ENCODE results near the gene KCNQ1. TPM values are rescaled to one million over a fixed set of nuclear protein-coding genes. Genes with fewer than 3 reads are reported as not detected.

The KCNQ1 gene
- total RNA-seq, 5 donors from 2014 or later (not counting 1 experiment from before 2014, with no cell fraction given) = 20.9 to 32.9 (median 24.0) TPM

GRCh38 chr11:2449548-2450320 is 4.9 kb downstream of the KCNQ1 start:
- Mint-ChIP-seq H3K27ac (peak overlapping the region in 1 of 2 donors; percentile 11), H3K36me3 (peaks cover 9% of the 10 kb centered on the region), H3K27me3 (peaks cover 0 to 4% of the 10 kb centered on the region in 2 donors), H3K4me1 (peaks cover 24 to 31% (median 27%) of the 10 kb centered on the region in 3 donors), H3K9me3 (no peaks in the 10 kb centered on the region), H3K4me3 (no peak overlapping the region)
- H3K9me3 ChIP-seq = no peaks in the 10 kb centered on the region
- ChIA-PET CTCF (no interaction called here), POLR2A (no interaction called here)
- H3K4me3 ChIP-seq (ENCODE audit: control insufficient read depth in 1 of 2, extremely low read depth in 1 of 2, low read length in 1 of 2) = no peak overlapping the region
- no peak overlapping the region for H3K27ac ChIP-seq (ENCODE audit: low read length)
- DNase-seq (no peak), ATAC-seq (replicated peaks in 1 of 4) (no peak)
- WGBS (ENCODE audit: insufficient coverage) = 88% methylated on average over 26 of the region's 26 CpGs
- peaks cover 13 to 38% of the 10 kb centered on the region in 2 experiments for H3K4me1 ChIP-seq (ENCODE audit: control insufficient read depth in 1 of 2, extremely low read depth in 1 of 2, insufficient read depth in 2 of 2, low read length in 2 of 2)
- H3K27me3 ChIP-seq (replicated peaks in 1 of 2; ENCODE audit: control insufficient read depth in 2 of 2, extremely low read depth in 1 of 2, insufficient read depth in 2 of 2, low read length in 1 of 2) = peaks cover 0 to 52% of the 10 kb centered on the region in 2 experiments
- H3K36me3 ChIP-seq (ENCODE audit: control insufficient read depth in 2 of 2, extremely low read depth in 1 of 2, insufficient read depth in 1 of 2, low read length in 1 of 2) = peaks cover 0 to 4% of the 10 kb centered on the region in 2 donors

- peaks cover 21 to 28% (median 24%) of the 10 kb centered on the region in 3 donors for H3K4me1 Mint-ChIP-seq
- H3K4me3 ChIP-seq (ENCODE audit: control insufficient read depth in 1 of 2, extremely low read depth in 1 of 2, low read length in 1 of 2) = no peak overlapping the region
- no peaks in the 10 kb centered on the region for H3K9me3 ChIP-seq
- H3K27me3 ChIP-seq (replicated peaks in 1 of 2; ENCODE audit: control insufficient read depth in 2 of 2, extremely low read depth in 1 of 2, insufficient read depth in 2 of 2, low read length in 1 of 2) = peaks cover 0 to 49% of the 10 kb centered on the region in 2 experiments
- peaks cover 0 to 1% of the 10 kb centered on the region in 2 donors for H3K27me3 Mint-ChIP-seq
- peaks cover 0 to 4% of the 10 kb centered on the region in 2 donors for H3K36me3 ChIP-seq (ENCODE audit: control insufficient read depth in 2 of 2, extremely low read depth in 1 of 2, insufficient read depth in 1 of 2, low read length in 1 of 2)
- peaks cover 13 to 34% of the 10 kb centered on the region in 2 experiments for H3K4me1 ChIP-seq (ENCODE audit: control insufficient read depth in 1 of 2, extremely low read depth in 1 of 2, insufficient read depth in 2 of 2, low read length in 2 of 2)
- no peak for DNase-seq
- WGBS (ENCODE audit: insufficient coverage) = 77% methylated on average over 11 of the region's 19 CpGs
- no peak overlapping the region for H3K4me3 Mint-ChIP-seq
- ChIA-PET CTCF (no interaction called here), POLR2A (no interaction called here)
- no peak overlapping the region for H3K27ac ChIP-seq (ENCODE audit: low read length)
- no peak overlapping the region for H3K27ac Mint-ChIP-seq
- peaks cover 9% of the 10 kb centered on the region for H3K36me3 Mint-ChIP-seq
- no peak for ATAC-seq (replicated peaks in 1 of 4)
- H3K9me3 Mint-ChIP-seq = no peaks in the 10 kb centered on the region
Measured at GRCh38 chr11:2450321-2451041, 5.7 kb downstream of the KCNQ1 start.

GRCh38 chr11:2451336-2451735 is 6.5 kb downstream of the KCNQ1 start:
- H3K27ac Mint-ChIP-seq = no peak overlapping the region
- DNase-seq = no peak

GRCh38 chr11:2451916-2452315 is 7.1 kb downstream of the KCNQ1 start:
- CTCF ChIA-PET = no interaction called here
- H3K36me3 ChIP-seq (ENCODE audit: control insufficient read depth in 2 of 2, extremely low read depth in 1 of 2, insufficient read depth in 1 of 2, low read length in 1 of 2) = peaks cover 0 to 4% of the 10 kb centered on the region in 2 donors
- H3K27ac Mint-ChIP-seq = no peak overlapping the region

More at GRCh38 chr11:2451336-2451735, 6.5 kb downstream of the KCNQ1 start:
- Histone ChIP-seq H3K4me3 (ENCODE audit: control insufficient read depth in 1 of 2, extremely low read depth in 1 of 2, low read length in 1 of 2) (no peak overlapping the region), H3K27ac (ENCODE audit: low read length) (no peak overlapping the region), H3K36me3 (ENCODE audit: control insufficient read depth in 2 of 2, extremely low read depth in 1 of 2, insufficient read depth in 1 of 2, low read length in 1 of 2) (peaks cover 0 to 4% of the 10 kb centered on the region in 2 donors), H3K27me3 (replicated peaks in 1 of 2; ENCODE audit: control insufficient read depth in 2 of 2, extremely low read depth in 1 of 2, insufficient read depth in 2 of 2, low read length in 1 of 2) (peaks cover 0 to 40% of the 10 kb centered on the region in 2 experiments), H3K4me1 (ENCODE audit: control insufficient read depth in 1 of 2, extremely low read depth in 1 of 2, insufficient read depth in 2 of 2, low read length in 2 of 2) (peaks cover 11 to 26% of the 10 kb centered on the region in 2 experiments), H3K9me3 (no peaks in the 10 kb centered on the region)
- Mint-ChIP-seq H3K9me3 (no peaks in the 10 kb centered on the region), H3K36me3 (peaks cover 9% of the 10 kb centered on the region), H3K4me3 (no peak overlapping the region), H3K27me3 (peaks cover 0 to 1% of the 10 kb centered on the region in 2 donors), H3K4me1 (peaks cover 13 to 22% (median 21%) of the 10 kb centered on the region in 3 donors)
- CTCF ChIA-PET = no interaction called here
- POLR2A ChIA-PET = no interaction called here
- ATAC-seq (replicated peaks in 1 of 4) = no peak
- 93% methylated on average over 15 of the region's 15 CpGs for WGBS (ENCODE audit: insufficient coverage)

DNA sequence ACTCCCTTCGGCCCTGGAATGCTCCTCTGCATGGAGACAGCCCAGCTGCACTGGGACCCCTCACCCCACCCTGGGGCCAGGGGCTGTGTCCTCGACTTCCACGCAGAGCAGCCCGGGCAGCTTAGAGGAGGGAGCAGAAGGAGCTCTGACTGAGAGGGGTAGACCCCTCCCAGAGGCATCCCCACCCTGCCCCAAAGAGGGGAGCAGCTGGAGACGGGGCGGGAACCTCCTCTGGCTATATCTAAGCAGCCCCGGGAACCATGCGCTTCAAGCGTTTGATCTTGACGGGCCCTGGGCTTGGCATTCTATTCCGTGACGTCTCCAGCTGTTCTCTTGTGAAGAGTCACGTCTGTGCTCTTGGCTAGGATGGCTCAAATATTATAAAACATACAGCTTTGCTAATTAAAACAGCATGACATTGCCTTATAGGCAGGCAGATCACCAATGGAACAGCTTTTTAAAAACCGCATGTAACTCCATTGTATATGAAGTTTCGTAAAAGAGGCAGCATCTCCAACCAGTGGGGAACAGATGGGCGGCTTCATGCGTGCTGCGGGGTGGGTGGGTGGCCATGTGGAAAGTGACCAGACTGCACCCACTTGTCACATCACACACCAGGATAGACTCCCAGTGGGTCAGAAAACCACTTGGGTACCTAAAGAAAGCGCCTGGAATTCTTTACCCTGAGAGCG is 7.7 kb downstream of the KCNQ1 start:
- DNase-seq (no peak), ATAC-seq (replicated peaks in 1 of 4) (no peak)
- Mint-ChIP-seq H3K27ac (no peak overlapping the region), H3K9me3 (no peaks in the 10 kb centered on the region), H3K27me3 (no peaks in the 10 kb centered on the region), H3K36me3 (peaks cover 9% of the 10 kb centered on the region), H3K4me3 (no peak overlapping the region), H3K4me1 (peaks cover 4 to 13% (median 11%) of the 10 kb centered on the region in 3 donors)
- H3K9me3 ChIP-seq = no peaks in the 10 kb centered on the region
- peaks cover 0 to 29% of the 10 kb centered on the region in 2 experiments for H3K27me3 ChIP-seq (replicated peaks in 1 of 2; ENCODE audit: control insufficient read depth in 2 of 2, extremely low read depth in 1 of 2, insufficient read depth in 2 of 2, low read length in 1 of 2)
- WGBS (ENCODE audit: insufficient coverage) = 92% methylated on average over 10 of the region's 20 CpGs
- H3K36me3 ChIP-seq (ENCODE audit: control insufficient read depth in 2 of 2, extremely low read depth in 1 of 2, insufficient read depth in 1 of 2, low read length in 1 of 2) = peaks cover 0 to 4% of the 10 kb centered on the region in 2 donors
- H3K4me3 ChIP-seq (ENCODE audit: control insufficient read depth in 1 of 2, extremely low read depth in 1 of 2, low read length in 1 of 2) = no peak overlapping the region
- POLR2A ChIA-PET = no interaction called here
- H3K4me1 ChIP-seq (ENCODE audit: control insufficient read depth in 1 of 2, extremely low read depth in 1 of 2, insufficient read depth in 2 of 2, low read length in 2 of 2) = peaks cover 2 to 14% of the 10 kb centered on the region in 2 experiments
- CTCF ChIA-PET = no interaction called here
- H3K27ac ChIP-seq (ENCODE audit: low read length) = no peak overlapping the region

More at GRCh38 chr11:2451916-2452315, 7.1 kb downstream of the KCNQ1 start:
- Histone ChIP-seq H3K4me3 (ENCODE audit: control insufficient read depth in 1 of 2, extremely low read depth in 1 of 2, low read length in 1 of 2) (no peak overlapping the region), H3K27me3 (replicated peaks in 1 of 2; ENCODE audit: control insufficient read depth in 2 of 2, extremely low read depth in 1 of 2, insufficient read depth in 2 of 2, low read length in 1 of 2) (peaks cover 0 to 35% of the 10 kb centered on the region in 2 experiments), H3K9me3 (no peaks in the 10 kb centered on the region), H3K27ac (ENCODE audit: low read length) (no peak overlapping the region), H3K4me1 (ENCODE audit: control insufficient read depth in 1 of 2, extremely low read depth in 1 of 2, insufficient read depth in 2 of 2, low read length in 2 of 2) (peaks cover 6 to 20% of the 10 kb centered on the region in 2 experiments)
- peaks cover 0 to under 1% of the 10 kb centered on the region in 2 donors for H3K27me3 Mint-ChIP-seq
- peaks cover 10 to 16% (median 16%) of the 10 kb centered on the region in 3 donors for H3K4me1 Mint-ChIP-seq
- peaks cover 9% of the 10 kb centered on the region for H3K36me3 Mint-ChIP-seq
- 78% methylated on average over 4 of the region's 6 CpGs for WGBS (ENCODE audit: insufficient coverage)
- ATAC-seq (replicated peaks in 1 of 4) (no peak), DNase-seq (no peak)
- POLR2A ChIA-PET = no interaction called here
- no peak overlapping the region for H3K4me3 Mint-ChIP-seq
- no peaks in the 10 kb centered on the region for H3K9me3 Mint-ChIP-seq

- POLR2A ChIA-PET = no interaction called here
- peaks cover 0 to 5% of the 10 kb centered on the region in 2 experiments for H3K4me1 ChIP-seq (ENCODE audit: control insufficient read depth in 1 of 2, extremely low read depth in 1 of 2, insufficient read depth in 2 of 2, low read length in 2 of 2)
- H3K27ac Mint-ChIP-seq = no peak overlapping the region
- H3K27ac ChIP-seq (ENCODE audit: low read length) = no peak overlapping the region
- peaks cover 0 to 20% of the 10 kb centered on the region in 2 experiments for H3K27me3 ChIP-seq (replicated peaks in 1 of 2; ENCODE audit: control insufficient read depth in 2 of 2, extremely low read depth in 1 of 2, insufficient read depth in 2 of 2, low read length in 1 of 2)
- peaks cover 1 to 6% (median 6%) of the 10 kb centered on the region in 3 donors for H3K4me1 Mint-ChIP-seq
- H3K27me3 Mint-ChIP-seq = no peaks in the 10 kb centered on the region
- H3K36me3 Mint-ChIP-seq = peaks cover 9% of the 10 kb centered on the region
- H3K4me3 ChIP-seq (ENCODE audit: control insufficient read depth in 1 of 2, extremely low read depth in 1 of 2, low read length in 1 of 2) = no peak overlapping the region
- no peaks in the 10 kb centered on the region for H3K9me3 Mint-ChIP-seq
- ATAC-seq (replicated peaks in 1 of 4) (no peak), DNase-seq (no peak)
- WGBS (ENCODE audit: insufficient coverage) = 100% methylated on average over 4 of the region's 5 CpGs
- peaks cover 0 to 4% of the 10 kb centered on the region in 2 donors for H3K36me3 ChIP-seq (ENCODE audit: control insufficient read depth in 2 of 2, extremely low read depth in 1 of 2, insufficient read depth in 1 of 2, low read length in 1 of 2)
- CTCF ChIA-PET = no interaction called here
- H3K4me3 Mint-ChIP-seq = no peak overlapping the region
- H3K9me3 ChIP-seq = no peaks in the 10 kb centered on the region
Measured at GRCh38 chr11:2453436-2453835, 8.6 kb downstream of the KCNQ1 start.

All from T-cell (primary cell).